ENCODE results near the gene ENO4.

The ENO4 gene

DNA sequence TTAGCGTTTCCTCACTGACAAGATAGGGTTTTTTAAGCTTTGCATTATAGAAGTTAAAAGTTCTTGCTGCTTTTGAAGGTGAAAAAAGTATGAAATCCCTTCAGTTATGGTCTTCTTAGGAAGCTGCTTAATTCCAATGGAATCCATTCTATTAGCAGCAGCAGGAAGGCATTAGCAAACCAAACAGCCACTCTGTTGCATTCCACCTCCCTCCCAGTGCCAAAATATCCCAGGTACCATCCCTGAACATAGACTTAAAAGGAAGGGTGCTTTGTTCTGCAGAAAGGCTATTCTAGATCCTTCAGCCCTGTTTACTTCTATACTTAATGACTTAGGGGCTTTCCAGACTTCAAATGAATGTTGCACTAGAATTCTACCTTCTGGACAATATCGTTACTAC, 23.8 kb downstream of the ENO4 start:
- Histone ChIP-seq H3K27me3 (ENCODE audit: low read depth, low read length) (no peaks in the 10 kb centered on the region), H3K4me3 (ENCODE audit: low read length) (no peak overlapping the region), H3K9ac (ENCODE audit: low read length) (no peak overlapping the region), H3K9me3 (ENCODE audit: insufficient read depth, low read length) (no peaks in the 10 kb centered on the region), H3K4me1 (ENCODE audit: low read length) (no peaks in the 10 kb centered on the region), H3K4me2 (ENCODE audit: low read length) (no peak overlapping the region), H4K20me1 (ENCODE audit: insufficient read depth, low read length) (no peaks in the 10 kb centered on the region), H3K27ac (ENCODE audit: low read length) (no peak overlapping the region), H3K36me3 (replicated peaks; ENCODE audit: low read depth, low read length) (no peaks in the 10 kb centered on the region), H2AFZ (ENCODE audit: low read depth, low read length) (no peak overlapping the region), H3K79me2 (ENCODE audit: low read length) (no peaks in the 10 kb centered on the region)
- TF ChIP-seq, protein P1, sequence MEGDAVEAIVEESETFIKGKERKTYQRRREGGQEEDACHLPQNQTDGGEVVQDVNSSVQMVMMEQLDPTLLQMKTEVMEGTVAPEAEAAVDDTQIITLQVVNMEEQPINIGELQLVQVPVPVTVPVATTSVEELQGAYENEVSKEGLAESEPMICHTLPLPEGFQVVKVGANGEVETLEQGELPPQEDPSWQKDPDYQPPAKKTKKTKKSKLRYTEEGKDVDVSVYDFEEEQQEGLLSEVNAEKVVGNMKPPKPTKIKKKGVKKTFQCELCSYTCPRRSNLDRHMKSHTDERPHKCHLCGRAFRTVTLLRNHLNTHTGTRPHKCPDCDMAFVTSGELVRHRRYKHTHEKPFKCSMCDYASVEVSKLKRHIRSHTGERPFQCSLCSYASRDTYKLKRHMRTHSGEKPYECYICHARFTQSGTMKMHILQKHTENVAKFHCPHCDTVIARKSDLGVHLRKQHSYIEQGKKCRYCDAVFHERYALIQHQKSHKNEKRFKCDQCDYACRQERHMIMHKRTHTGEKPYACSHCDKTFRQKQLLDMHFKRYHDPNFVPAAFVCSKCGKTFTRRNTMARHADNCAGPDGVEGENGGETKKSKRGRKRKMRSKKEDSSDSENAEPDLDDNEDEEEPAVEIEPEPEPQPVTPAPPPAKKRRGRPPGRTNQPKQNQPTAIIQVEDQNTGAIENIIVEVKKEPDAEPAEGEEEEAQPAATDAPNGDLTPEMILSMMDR (IDR thresholded peaks at IDR 0.05; ENCODE audit: low read depth, low read length): no peak
- no peak for TF ChIP-seq EZH2phosphoT487 (IDR thresholded peaks at IDR 0.05; ENCODE audit: low read depth)

DNA sequence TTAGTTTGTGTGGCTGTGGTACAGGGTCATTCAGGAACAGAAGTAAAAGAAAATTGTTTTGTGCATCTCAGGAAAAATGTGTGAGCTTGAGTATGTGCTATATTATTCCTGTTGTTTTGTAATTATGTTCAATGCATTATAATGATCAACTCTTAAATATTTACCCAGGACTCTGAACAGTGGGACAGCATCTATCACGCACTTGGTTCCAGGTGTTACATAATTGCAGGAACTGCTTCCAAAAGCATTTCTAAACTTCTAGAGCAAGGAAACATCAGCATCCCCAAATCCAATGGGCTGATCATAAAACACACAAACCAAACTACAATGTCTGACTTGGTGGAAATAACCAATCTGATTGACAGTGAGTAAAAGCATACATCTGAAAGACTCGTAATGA, 26.6 kb downstream of the ENO4 start:
- H3K36me3 ChIP-seq (replicated peaks; ENCODE audit: low read depth, low read length): no peaks in the 10 kb centered on the region
- H3K79me2 ChIP-seq (ENCODE audit: low read length): no peaks in the 10 kb centered on the region
- no peak overlapping the region for H3K4me2 ChIP-seq (ENCODE audit: low read length)
- no peaks in the 10 kb centered on the region for H4K20me1 ChIP-seq (ENCODE audit: insufficient read depth, low read length)
- H3K27me3 ChIP-seq (ENCODE audit: low read depth, low read length): no peaks in the 10 kb centered on the region
- H3K4me3 ChIP-seq (ENCODE audit: low read length): no peak overlapping the region
- no peak overlapping the region for H2AFZ ChIP-seq (ENCODE audit: low read depth, low read length)
- no peaks in the 10 kb centered on the region for H3K4me1 ChIP-seq (ENCODE audit: low read length)
- no peak overlapping the region for H3K9ac ChIP-seq (ENCODE audit: low read length)
- no peaks in the 10 kb centered on the region for H3K9me3 ChIP-seq (ENCODE audit: insufficient read depth, low read length)
- no peak overlapping the region for H3K27ac ChIP-seq (ENCODE audit: low read length)
- TF ChIP-seq EZH2phosphoT487 (IDR thresholded peaks at IDR 0.05; ENCODE audit: low read depth): no peak
- TF ChIP-seq, protein P1 (IDR thresholded peaks at IDR 0.05; ENCODE audit: low read depth, low read length): no peak

DNA sequence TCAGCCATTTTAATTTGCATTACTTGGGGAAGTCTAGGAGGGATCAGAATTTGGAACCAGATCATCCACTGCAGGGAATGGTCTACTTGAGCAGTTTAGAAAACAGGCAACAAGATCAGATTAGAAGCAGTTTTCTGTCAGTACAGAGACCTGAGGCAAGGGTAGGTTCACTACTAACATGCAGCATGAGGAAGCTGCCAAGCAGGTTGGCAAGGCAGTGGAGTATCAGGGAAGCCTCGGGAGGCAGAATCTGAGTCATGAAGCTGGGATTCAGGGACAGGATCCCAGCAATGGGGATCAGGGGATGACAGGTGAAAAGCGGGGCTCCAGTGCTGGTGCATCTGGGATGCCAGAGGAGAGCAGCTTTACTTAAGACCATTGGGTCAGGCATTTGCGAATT, 28.1 kb downstream of the ENO4 start:
- H3K9ac ChIP-seq (ENCODE audit: low read length): no peak overlapping the region
- H3K36me3 ChIP-seq (replicated peaks; ENCODE audit: low read depth, low read length): no peaks in the 10 kb centered on the region
- no peaks in the 10 kb centered on the region for H3K27me3 ChIP-seq (ENCODE audit: low read depth, low read length)
- no peaks in the 10 kb centered on the region for H3K4me1 ChIP-seq (ENCODE audit: low read length)
- no peaks in the 10 kb centered on the region for H3K79me2 ChIP-seq (ENCODE audit: low read length)
- H3K27ac ChIP-seq (ENCODE audit: low read length): no peak overlapping the region
- no peaks in the 10 kb centered on the region for H3K9me3 ChIP-seq (ENCODE audit: insufficient read depth, low read length)
- no peak overlapping the region for H3K4me2 ChIP-seq (ENCODE audit: low read length)
- no peak overlapping the region for H3K4me3 ChIP-seq (ENCODE audit: low read length)
- H2AFZ ChIP-seq (ENCODE audit: low read depth, low read length): no peak overlapping the region
- no peaks in the 10 kb centered on the region for H4K20me1 ChIP-seq (ENCODE audit: insufficient read depth, low read length)
- TF ChIP-seq, protein P1 (IDR thresholded peaks at IDR 0.05; ENCODE audit: low read depth, low read length): no peak
- no peak for TF ChIP-seq EZH2phosphoT487 (IDR thresholded peaks at IDR 0.05; ENCODE audit: low read depth)

DNA sequence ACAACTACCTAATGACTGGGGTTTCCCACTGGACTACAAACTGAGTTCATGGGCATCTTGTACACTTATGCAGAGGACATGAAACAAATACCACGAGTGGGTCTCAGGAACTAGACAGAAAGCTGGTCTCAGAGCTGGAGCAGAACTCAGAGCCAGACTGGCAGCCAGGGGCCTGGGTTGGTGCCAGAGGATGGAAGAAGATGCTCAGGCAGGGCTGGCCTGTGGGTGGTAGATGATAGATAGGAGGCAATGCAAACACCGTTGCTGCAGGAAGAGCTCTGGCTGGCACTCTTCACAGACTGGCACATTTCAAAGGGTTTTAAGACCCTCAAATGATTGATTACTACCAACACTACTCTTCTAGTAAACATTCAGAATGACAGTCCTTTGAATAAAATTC, 28.8 kb downstream of the ENO4 start:
- Histone ChIP-seq H3K4me2 (ENCODE audit: low read length) (no peak overlapping the region), H4K20me1 (ENCODE audit: insufficient read depth, low read length) (no peaks in the 10 kb centered on the region), H3K4me1 (ENCODE audit: low read length) (no peaks in the 10 kb centered on the region), H3K9me3 (ENCODE audit: insufficient read depth, low read length) (no peaks in the 10 kb centered on the region), H3K4me3 (ENCODE audit: low read length) (no peak overlapping the region), H3K36me3 (replicated peaks; ENCODE audit: low read depth, low read length) (no peaks in the 10 kb centered on the region), H3K9ac (ENCODE audit: low read length) (no peak overlapping the region), H3K27ac (ENCODE audit: low read length) (no peak overlapping the region), H3K27me3 (ENCODE audit: low read depth, low read length) (no peaks in the 10 kb centered on the region), H2AFZ (ENCODE audit: low read depth, low read length) (no peak overlapping the region), H3K79me2 (ENCODE audit: low read length) (no peaks in the 10 kb centered on the region)
- TF ChIP-seq, protein P1 (IDR thresholded peaks at IDR 0.05; ENCODE audit: low read depth, low read length): no peak
- no peak for TF ChIP-seq EZH2phosphoT487 (IDR thresholded peaks at IDR 0.05; ENCODE audit: low read depth)

Measured in OCI-LY3 (cell line).